Gastroesophageal sphincter (tissue), 3 donors: ENCODE measurements around the gene ACACB.

Experiments used
- CTCF ChIP-seq, 4 experiments: fragments of 200-600 bp in 2 of 4; fragments of 450-650 bp in 2 of 4; sonication (generic) in 1 of 4; IDR thresholded peaks; one replicate each; pipeline ENCODE4 v1.5.1; 2017 to 2019; ENCODE audit warnings: antibody characterized with exemption in 4 of 4, mild to moderate bottlenecking in 2 of 4, moderate library complexity in 2 of 4
- POLR2A ChIP-seq, 2 donors: fragments of 450-650 bp; IDR thresholded peaks; one replicate each; pipeline ENCODE4 v1.6.1; 2017; ENCODE audit warnings: antibody characterized with exemption in 2 of 2, mild to moderate bottlenecking in 2 of 2, moderate library complexity in 1 of 2

GRCh38 chr12:109189291-109189690 is 72.9 kb downstream of the ACACB start:
- TF ChIP-seq POLR2A (IDR thresholded peaks at IDR 0.05) (no peak), CTCF (IDR thresholded peaks at IDR 0.05) (no peak)
